ENCODE results near the gene UBN1.

Gene UBN1

DNA sequence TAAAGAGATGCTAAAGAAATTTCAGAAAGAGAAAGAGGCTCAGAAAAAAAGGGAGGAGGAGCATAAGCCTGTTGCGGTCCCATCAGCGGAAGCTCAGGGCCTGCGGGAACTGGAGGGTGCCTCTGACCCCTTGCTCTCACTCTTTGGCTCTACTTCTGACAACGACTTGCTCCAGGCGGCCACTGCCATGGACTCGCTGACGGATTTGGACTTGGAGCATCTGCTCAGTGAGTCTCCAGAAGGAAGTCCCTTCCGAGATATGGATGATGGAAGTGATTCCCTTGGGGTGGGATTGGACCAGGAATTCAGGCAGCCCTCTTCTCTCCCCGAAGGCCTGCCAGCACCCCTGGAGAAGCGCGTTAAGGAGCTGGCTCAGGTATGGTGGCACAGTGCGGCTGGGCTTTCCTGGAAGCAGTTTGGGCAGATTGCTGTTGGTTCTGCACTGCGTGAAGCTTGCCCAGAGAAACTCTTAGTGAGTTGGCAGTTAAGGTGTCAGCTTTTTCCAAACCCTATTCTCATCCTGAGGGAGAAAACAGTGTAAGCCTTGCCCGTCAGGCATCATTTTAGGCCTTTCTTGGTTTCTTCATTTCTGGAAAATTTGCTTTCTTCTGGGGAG, 13.6 kb downstream of the UBN1 start:
- DNase-seq: no peak

DNA sequence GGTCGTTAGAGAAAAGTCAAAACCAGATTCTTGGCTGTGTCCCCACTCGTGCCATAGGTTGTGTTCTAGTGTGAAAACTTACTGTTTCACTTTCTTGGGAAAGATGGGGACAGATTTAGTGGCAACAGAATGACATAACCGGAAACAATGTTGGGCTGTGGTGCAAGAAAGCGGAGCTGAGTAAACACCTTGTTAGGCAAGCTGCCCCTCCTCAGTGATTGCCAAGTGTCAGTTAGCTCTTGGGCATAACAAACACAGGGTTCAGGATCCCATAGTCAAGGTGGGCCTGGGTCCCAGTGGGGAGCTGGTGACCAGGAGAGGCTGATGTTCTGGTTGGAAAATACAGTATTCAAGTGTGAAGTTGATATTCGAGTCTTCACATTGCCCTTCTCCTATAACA, 15.4 kb downstream of the UBN1 start:
- DNase-seq: no peak

- DNase-seq: no peak
Observed at GRCh38 chr16:4864728-4865127, 17.4 kb downstream of the UBN1 start.

DNA sequence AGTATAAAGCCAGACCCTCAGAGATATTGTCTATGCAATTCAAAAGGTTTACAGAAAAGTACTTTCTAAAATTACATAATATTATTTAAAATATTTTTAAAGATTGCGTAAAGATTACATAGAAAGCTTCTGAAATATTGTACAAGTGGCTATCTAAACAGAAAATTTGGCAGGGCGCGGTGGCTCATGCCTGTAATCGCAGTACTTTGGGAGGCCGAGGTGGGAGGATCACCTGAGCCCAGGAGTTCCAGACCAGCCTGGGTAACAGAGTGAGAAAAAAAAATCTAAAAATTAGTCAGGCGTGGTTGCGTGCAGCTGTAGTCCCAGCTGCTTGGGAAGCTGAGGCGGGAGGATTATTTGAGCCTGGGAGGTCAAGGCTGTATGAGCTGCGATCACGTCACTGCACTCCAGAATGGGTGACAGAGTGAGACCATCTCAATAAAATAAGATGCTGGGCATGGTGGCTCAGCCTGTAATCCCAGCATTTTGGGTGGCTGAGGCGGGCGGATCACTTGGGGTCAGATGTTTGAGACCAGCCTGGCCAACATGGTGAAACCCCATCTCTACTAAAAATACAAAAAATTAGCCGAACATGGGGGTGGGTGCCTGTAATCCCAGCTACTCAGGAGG, 18.1 kb downstream of the UBN1 start:
- DNase-seq: no peak

- no peak for DNase-seq
Observed at GRCh38 chr16:4866586-4866985, 19.3 kb downstream of the UBN1 start.

- no peak for DNase-seq
Observed at GRCh38 chr16:4868026-4868425, 20.7 kb downstream of the UBN1 start.

- DNase-seq: no peak
Observed at GRCh38 chr16:4868535-4868934, 21.3 kb downstream of the UBN1 start.

DNA sequence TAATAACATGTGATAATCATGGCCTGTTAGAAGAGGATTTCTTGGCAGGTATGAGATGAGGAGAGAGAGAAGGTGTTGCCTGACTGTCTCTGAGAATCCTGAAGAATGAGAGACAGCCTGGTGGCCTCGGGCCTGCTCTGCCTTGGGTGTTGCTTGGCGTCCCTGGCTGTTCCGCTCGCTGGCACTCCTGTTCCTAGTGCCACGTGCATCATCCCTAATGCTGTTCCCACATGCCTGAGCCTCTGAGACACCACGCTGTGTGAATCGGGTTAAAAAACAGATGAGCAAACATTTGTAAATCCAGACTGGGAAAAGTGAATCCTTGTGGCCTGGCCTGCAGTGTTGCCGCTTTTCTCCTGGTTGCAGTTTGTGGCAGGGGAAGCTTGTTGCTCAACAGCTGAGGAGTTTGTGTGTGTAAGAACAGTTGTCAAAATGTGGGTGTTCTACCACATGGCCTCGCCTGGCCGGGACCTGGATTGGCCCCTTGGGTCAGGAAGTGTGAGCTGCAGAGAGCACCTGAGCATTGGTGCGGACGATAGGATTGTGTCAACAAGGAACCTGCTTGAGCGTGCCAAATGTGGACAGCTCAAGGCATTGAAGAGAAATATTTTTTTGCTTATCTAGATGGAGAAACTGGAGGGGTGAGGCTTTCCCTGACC, 22.0 kb downstream of the UBN1 start:
- DNase-seq: no peak

GRCh38 chr16:4870138-4870671, 22.9 kb downstream of the UBN1 start:
- DNase-seq: no peak

DNA sequence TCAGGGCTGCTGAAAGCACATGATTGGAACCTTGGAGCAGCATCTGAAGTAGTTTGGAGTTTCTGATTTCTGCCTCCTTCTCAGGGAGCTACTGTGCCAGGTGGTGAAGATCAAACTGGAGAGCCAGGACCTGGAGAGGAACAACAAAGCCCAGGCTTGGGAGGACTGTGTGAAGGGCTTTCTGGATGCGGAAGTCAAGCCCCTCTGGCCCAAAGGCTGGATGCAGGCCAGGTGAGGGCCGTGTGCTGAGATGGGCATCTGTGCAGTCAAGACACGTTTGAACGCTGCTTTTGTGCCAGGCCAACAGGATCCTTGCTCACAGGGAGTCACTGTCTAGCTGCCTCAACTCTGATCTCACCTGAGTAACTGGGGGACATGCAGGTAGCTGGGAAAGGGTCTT, 23.8 kb downstream of the UBN1 start:
- no peak for DNase-seq

DNA sequence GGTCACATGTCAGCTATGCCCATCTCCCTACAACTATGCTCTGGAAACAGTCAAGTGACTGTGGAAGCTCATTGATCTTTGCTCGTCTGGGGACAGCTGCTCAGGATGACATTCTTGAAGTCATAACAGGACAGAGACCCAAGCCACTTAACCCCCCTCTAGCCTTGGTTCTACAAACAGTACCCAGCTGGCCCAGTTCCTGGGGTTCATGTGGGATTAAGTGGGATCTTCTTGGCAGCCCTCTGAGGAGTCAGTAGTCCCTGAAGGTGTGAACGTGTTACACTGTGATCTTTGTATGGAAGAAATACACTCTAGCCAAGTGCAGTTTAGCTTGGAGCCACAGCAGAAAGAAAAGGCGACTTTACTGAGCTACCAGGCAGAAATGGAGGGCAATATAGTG, 25.8 kb downstream of the UBN1 start:
- no peak for DNase-seq

DNA sequence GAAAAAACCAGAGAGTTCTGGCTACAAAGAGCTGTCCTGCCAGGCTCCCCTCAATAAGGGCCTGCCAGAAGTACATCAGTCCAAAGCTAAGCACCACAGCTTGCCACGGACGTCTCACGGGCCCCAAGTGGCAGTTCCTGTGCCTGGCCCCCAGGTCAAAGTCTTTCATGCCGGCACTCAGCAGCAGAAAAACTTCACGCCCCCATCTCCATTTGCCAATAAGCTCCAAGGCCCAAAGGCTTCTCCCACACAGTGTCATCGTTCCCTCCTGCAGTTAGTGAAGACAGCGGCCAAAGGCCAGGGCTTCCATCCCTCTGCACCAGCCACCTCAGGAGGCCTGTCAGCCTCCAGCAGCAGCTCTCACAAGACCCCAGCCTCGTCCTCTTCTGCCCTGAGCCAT, 27.4 kb downstream of the UBN1 start:
- no peak for DNase-seq

- no peak for DNase-seq
Observed at GRCh38 chr16:4876646-4877379, 29.5 kb downstream of the UBN1 start.

DNA sequence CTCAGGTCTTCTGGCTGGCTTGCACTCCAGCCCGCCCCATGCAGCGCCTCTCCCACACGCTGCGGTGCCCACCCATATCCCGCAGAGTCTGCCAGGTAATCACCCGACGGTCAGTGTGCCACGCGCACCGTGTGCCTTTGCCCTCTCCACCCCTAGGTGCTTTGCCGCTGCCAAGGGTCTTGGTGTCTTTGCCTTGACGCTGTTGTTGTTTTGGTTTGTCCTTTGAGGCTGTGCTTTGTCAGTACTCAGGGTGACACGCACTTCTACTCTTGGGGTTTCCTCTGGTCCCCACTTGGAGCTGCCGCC, 30.1 kb downstream of the UBN1 start:
- DNase-seq: no peak

GRCh38 chr16:4879049-4879448, 31.8 kb downstream of the UBN1 start:
- no peak for DNase-seq

- no peak for DNase-seq
Observed at GRCh38 chr16:4880006-4880580, 32.8 kb downstream of the UBN1 start.

- no peak for DNase-seq
Observed at GRCh38 chr16:4882000-4882632, 34.8 kb downstream of the UBN1 start.

DNA sequence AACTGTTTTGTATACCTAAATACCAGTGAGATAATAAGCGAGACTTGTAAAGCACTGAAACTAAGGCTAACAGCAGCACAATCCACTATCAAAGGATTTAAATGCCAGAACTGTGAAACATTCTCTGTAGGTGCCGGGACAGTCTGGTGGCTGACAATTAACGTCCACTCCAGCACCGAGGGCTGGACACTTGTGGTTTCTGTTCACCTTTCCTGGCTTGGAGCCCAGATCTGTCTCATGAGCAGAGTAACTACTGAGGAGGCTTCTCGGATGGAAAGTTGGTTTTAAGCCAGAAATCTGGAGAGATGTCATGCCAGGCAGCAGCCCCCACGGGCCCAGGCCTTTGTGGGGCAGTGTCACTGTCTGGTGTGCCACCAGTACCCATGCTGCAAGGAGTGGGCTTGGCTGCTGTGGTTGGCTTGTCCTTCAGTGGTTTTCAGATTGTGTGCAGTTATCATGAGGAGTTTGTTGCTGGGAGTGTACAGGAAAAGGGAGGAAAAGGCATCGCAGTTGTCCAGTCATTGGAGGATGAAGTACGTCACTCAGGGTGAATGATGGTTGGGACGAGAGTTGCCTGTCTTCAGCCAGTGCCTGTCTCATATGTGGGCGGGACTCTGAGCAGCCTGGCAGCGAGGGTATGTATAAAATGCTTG, 35.5 kb downstream of the UBN1 start:
- no peak for DNase-seq

GRCh38 chr16:4883501-4883900, 36.2 kb downstream of the UBN1 start:
- no peak for DNase-seq

DNA sequence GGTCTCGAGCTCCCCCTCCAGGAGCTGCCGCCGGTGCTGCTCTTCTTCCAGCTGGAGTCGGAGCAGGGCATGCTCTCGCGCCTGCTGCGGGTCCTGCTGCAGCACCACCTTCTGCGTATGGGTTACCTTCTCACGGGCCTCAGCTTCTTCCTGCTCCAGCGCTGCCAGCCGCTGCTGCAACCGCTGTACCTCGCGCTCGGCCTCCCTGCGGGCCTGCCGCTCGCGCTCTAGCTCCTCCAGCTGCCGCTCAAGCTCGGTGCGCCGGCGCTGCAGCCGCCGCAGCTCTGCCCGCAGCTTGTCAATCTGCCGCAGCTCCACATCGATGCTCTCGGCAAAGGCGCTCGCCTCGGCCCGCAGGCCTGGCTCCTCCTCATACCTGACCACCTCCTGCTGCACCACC, 36.9 kb downstream of the UBN1 start:
- no peak for DNase-seq

DNA sequence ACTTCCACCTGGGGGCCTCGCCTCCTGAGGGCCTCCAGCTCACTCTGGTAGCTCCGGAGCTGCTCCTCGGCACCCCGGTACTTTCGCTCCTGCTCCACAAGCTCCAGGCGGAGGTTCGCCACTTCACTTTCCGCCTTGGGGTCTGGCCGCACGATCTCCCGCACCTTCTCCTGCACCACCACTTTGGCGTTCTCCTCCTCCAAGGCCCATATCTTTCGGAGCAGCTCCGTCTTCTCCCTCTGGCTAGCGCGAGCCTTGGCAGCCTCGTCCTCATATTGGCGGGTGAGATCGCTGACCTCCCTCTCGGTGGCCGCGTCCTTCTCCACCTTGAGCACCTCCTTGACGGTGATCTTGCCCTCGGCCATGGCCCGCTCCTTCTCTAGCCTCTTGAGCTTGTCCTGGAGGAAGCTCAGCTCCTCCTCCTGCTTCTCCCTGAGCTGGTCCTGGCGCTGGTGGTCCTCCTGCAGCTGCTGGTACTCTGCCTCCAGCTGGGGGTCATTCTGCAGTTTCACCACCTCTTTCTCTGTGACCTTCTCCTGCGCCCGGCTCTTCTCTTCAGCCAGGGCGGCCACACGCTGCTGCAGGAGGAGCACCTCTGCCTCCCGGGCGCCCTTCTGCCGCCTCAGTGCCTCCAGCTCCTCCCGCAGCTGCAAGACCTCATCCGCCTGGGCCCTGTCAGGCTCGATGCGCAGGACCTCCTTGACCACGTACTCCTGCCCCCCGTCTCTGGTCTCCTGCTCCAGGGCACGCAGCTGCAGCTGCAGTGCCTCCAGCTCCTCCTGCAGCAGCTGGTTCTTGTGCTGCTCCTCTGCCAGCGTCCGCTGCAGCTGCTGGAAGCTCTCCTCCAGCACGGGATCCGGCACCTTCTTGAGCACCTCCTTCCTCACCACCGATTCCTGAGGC, 37.9 kb downstream of the UBN1 start:
- no peak for DNase-seq

Data from NCI-H748 treated with DMSO at 0.1 percent for 48 hours (cell line).